Panc1 (cell line): ENCODE results near the gene FIGN.

Experiments used
- CTCF ChIP-seq: fragments of 450-650 bp; IDR thresholded peaks from 2 replicates; pipeline ENCODE4 v1.5.1; 2017; ENCODE audit warnings: mild to moderate bottlenecking
- POLR2AphosphoS5 ChIP-seq: IDR thresholded peaks from 2 replicates; pipeline ENCODE4 v1.6.1; 2012; ENCODE audit warnings: mild to moderate bottlenecking, low read depth, low read length, moderate library complexity
- REST ChIP-seq, 2 experiments: IDR thresholded peaks; 2 replicates each; pipeline ENCODE4 v1.6.1; 2011 to 2012; ENCODE audit warnings: low read depth in 2 of 2, control low read depth in 1 of 2, low read length in 1 of 2, mild to moderate bottlenecking in 1 of 2, moderate library complexity in 1 of 2; ENCODE audit not compliant: insufficient read depth in 1 of 2
- TCF7L2 ChIP-seq: IDR thresholded peaks from 2 replicates; pipeline ENCODE4 v1.6.1; 2011; ENCODE audit warnings: mild to moderate bottlenecking, low read depth, low read length, inconsistent platforms

- TF ChIP-seq CTCF (no peak), POLR2AphosphoS5 (no peak), REST (IDR thresholded peaks at IDR 0.05; ENCODE audit: insufficient read depth in 1 of 2, low read depth in 2 of 2, low read length in 1 of 2) (no peak), TCF7L2 (no peak)
Measured at GRCh38 chr2:163601377-163601776, 134.4 kb downstream of the FIGN start.
